Measurements from ENCODE around the gene ARID5A.

ARID5A gene

DNA sequence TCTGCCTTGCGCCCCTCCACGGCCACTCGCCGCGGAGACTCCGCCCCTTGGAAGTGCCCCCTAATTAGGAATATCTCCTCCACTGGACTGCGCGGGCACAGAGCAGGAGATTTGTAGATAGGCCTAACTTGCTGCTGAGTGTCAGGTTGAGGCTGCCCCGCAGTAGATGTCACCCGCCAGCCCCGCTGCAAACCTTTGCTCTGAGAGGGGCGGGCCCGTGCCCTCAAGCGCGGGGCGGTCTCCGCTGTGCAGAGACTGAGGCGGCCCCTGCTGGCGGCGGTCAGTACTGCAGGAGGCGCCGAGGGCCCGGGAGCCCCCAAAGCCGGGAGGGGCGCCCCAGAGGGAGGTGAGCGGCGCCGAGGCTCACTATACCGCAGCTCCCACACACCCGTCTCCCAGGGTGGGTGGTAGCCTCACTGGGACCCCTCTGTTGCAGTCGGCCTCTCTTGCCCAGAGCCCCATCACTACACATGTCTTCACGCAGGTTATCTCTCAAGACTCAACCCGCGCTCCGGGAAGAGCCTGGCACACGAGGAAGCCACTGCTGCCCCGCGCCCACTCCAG is 28.5 kb upstream of the ARID5A start:
- DNase-seq: peak; percentile 95

DNA sequence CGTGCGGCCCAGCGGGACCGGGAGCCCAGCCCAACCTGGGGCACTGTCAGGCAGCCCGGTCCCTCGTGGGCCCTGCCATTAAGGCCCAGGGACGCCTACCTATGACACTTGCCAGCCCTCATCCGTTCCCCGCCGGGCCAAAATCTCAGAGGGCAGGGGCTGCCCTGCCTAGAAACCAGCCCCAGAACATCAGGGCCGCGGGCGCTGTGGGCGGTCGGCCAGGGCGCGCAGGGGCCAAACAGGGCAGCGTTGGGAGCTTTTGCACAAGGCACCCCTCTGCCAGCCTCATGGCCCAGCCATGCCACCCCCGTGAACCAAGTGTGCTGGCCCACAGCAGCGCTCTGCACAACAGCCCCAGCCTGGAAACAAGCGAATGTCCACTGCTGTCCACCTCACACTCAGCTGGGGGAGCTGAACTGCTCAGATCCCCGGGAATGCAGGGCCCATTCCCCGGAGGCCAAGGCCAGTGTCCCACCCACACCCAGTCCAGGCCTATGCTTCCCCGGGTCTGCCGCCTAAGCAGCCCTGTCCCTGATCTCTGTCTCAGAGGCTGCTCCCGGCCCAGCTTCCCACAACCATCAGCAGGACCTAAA is 27.9 kb upstream of the ARID5A start:
- peak; percentile 58 for DNase-seq

DNA sequence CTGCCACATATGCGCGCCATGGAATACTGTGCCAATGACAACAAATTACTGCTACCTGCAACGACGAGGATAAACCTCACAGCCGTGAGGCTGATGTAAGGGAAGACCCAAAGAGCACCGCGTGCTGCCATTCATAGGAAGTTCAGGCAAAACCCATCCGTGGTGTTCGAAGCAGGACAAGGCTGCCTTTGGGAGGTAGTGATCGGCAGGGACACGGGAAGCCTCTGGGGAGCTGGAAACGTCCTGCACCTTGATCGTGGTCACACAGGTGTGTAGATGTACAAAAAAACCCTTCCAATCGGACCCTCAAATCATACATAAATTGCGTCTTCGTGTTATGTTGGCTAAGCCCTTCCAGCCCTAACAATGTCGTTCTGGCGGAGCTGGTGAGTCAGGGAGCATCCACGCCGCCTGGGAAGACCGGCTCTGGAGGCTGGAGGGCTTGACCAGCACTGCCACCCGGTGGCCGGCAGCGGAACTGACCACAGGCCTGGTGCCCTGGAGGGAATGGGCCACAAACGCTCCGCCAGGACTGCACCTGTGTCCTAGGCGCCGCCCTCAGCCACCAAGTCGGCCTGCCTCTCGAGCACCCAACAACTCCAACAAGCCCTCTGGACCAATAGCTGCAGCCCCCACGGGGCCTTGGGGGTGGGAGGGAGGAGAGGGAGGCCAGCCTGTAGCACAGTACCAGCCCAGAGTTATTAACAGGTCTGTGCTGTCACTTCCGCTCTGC is 27.3 kb upstream of the ARID5A start:
- peak; percentile 84 for DNase-seq

DNA sequence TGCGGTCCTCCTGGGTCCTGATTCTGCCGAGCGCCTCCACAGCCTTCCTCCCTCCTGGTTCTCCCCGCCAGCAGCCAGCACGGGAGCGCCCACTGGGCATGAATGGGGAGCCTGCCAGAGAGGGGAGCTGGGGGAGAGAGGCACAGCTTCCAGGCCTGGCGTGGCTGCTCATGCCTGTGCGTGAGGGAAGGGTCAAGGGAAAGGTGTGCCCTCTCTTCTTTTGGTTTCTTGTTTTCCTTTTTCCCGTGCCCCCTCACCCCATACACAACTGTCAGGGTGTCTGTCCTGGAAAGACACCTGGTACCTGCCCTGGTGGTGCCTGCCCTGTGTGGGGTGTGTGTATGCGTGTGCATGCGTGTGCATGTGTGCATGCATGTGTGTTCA is 26.7 kb upstream of the ARID5A start:
- peak; percentile 52 for DNase-seq

DNA sequence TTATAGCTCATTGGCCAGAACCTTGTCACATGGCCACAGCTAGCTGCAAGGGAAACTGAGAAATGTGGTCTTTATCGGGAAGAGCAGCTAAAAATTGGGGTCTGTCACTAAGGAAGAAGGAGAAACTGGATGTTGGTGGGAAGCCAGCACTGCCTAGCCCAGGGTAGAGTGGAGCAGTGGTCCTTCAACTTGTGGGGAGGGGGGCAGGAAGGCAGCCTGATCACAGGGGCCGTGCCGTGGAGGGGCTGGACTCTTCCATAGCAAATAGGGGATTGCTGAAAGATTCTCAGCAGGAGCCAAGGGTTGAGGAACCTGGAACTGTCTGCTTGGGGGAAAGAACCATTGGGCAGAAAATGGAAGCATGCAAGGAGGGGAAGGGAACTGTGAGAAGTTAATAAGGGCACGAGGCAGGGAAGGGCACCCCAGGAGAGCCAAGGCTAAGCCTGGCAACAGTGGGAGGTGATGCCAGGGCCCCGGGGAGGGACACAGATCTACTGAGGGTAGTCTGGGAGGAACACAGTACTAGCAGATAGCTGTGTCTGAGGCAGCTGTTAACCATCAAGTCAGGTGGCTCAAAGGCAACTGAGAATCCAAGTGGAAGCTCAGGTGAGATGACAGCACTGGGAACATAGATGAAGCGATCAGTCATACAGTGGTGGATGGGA is 25.5 kb upstream of the ARID5A start:
- peak; percentile 41 for DNase-seq

DNA sequence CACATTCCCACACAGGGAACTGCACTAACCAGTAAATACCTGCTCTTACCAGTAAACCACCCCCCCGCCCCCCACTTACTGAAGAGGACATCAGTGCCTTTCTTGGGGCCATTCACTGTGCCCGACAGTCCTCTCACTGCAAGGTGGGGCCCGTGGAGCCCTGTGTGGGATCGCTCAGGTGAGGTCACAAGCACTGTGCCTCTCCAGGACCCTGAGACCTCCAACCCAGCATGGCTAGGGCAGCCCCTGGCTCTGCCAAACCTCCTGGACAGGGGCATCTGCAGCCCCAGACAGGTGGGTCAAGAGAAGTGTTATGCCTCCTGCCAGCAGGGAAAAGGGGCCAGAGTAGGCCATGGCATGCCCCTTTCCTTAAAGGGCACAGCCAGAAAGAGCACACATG is 24.7 kb upstream of the ARID5A start:
- DNase-seq: peak; percentile 58

DNA sequence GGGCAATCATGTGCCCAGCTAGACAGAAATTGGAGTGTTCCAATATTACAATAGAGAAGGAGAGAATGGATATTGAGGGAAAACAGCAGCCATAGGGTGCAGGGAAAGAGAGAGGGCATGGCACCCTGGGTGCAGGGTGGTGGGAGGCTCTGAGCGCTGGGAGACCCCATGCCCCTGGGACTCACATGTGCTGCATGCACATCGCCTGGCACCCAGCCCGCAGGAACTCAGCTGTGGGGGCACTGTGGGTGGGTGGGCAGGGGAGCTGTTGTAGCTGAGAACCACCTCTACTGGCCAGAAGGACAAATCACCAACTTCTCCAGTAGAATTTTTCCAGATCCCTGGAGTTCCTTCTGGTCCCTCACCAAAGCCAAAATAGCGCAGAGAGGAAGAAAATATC is 24.2 kb upstream of the ARID5A start:
- DNase-seq: peak; percentile 24

DNA sequence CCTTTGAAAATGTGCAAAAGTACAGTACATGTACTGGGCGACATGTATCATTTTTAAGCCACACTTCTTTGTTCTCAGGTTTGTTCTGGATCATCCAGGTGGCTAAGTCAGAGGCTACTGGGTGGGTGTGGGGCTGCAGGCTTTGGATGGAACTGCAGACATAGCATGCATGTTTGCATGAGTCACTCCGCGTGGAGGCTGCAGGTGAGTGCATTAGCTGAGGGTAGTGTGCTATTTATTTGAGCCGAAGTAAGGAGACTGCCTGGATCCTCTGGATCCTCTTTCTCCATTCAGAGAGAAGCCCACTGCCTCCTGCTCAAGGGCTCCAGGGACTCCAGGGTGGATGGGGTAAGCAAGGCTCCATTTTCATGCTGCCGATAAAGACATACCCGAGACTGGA is 22.0 kb upstream of the ARID5A start:
- DNase-seq: peak; percentile 53

DNA sequence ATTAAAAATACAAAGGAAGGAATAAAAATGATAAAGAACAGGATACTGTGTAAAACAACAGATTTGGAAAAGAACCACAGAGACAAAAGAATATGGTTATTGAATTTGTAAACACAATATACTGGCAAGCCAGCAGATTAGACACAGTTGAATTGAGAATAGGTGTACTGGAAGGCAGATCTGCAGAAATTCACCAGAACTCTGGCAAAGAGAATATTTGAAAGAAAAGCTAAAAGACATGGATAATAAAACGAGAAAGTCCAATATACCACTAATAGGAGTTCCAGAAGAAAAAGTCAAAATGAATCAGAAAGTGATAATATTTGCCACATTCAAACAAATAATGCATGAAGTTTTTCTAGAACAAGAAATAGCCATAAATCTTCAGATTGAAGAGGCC is 19.5 kb upstream of the ARID5A start:
- no peak for DNase-seq

DNA sequence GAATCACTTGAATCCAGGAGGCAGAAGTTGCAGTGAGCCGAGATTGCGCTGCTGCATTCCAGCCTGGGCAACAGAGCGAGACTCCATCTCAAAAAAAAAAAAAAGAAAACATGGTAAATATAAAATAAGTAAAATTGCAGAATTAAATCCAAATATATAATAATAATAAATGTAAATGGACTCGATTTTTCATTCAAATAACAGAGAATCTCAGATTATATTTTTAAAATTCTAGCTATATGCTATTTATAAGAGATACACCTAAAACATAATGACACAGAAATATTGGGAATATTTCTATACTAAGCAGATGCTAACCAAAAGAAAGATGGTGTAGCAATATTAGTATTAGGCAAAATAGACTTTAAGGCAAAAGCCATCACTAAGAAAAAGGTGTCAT is 16.3 kb upstream of the ARID5A start:
- DNase-seq: no peak

DNA sequence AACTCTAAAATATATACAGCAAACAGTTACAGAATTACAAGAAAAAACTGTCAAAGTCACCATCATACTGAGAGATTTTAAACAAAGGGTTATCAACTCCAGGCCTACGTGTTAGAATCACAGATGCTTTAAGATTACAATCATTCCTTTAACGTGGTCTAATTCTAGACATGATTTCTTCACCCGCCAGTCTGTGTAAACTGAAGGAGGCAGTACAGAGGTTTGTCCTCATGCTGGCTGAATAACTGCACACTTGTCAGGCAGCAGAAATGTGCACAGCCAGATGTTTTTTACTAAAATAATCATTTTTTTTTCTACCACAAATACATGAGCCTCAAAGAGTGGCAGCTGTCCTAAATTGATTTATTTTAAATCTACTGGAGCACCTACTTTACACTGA is 15.9 kb upstream of the ARID5A start:
- no peak for DNase-seq

DNA sequence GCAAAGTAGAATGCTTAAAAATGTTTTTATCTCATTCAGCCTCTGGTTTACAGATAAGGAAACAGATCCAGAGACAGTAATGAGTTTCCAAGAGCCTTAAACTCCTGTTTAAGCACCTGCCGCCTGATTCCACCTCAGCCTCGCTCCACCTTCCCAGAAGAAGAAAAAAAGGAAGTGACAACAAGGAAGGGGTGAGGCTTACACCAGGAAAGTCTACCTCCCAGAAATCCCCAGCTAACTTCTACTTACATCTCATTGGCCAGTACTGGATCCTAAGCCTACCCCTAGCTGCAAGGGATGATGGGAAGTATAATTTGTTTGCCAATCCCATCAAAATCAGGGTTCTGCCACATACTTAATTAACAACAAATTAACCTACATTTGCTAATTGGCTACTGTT is 15.3 kb upstream of the ARID5A start:
- DNase-seq: no peak

DNA sequence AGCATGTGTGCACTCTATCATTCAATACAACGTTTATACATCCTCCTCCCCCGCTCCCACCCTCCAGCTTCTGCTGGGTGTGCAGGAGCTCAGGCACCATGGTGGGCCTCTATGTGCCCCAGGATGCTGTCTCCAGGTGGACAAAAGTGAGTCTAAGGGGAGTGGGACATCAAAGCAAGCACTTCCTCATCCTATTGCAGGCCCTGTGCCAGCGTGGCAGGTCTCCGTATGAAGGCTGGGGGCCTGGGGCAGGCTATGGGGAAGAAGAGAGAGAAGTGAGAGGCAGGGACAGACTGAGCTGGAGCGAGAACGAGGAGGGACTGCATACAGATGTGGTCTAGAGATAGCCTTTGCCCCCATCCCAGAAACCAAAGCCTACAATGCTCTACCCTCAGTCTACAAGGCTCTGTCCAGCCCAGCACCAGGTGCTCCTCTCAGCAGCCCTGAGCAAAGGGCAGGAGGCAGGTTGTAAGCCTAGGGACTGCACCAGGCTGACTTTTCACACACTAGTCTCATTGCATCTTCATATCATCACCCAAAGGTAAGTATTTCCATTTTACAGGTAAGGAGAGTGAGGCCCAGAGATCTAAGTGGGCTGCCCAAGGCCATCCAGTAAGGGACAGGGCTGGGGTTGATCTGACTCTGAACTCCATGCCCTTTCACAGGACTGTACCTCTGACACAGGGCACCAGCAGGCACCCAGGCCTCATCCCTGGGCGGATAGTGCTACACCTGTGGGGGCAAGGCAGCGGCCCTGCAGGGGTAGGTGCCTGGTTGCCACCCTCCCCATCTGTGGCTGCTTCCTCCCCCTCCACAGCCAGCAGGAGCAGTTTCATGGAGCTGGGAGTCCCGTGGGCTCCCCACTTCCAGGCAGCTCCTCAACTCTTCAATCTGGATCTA is 14.0 kb upstream of the ARID5A start:
- peak; percentile 58 for DNase-seq

DNA sequence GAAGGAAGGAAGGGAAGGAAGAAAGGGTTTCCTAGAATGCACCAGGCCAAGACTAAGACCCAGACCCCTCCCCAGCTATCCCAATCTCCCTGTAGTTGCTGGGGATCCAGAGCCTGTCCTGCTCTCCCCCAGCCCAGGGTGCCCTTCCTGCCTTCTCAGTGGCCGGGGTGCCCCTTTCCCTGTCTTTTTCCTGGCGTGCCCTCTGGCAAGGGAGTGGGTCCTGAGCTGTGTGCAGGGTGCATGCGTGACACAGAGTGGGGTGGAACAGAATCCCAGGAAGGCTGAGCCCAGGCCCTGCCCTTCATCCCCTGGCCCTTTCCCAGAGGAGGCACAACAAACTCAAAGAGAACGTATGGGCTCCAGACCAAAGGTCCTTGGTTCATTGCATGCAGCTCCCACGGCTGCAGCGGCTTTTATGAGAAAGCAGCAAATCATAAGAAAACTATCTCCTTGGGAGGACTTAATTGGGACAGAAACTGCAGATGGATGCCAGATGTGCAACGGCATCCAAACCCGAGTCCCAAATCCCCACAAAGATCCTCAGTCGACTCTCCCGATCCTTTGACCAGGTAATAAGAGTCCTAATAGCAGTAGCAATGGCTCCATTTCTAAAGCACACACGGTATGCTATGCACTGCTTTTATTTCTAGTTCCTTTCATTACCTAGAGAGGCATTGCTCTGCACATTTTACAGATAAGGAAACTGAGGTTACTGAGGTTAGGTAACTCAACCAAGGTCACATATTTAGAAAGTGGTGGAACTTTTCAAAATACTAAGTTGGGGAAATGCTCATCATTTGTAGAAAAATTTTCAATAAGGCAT is 12.7 kb upstream of the ARID5A start:
- peak; percentile 61 for DNase-seq

DNA sequence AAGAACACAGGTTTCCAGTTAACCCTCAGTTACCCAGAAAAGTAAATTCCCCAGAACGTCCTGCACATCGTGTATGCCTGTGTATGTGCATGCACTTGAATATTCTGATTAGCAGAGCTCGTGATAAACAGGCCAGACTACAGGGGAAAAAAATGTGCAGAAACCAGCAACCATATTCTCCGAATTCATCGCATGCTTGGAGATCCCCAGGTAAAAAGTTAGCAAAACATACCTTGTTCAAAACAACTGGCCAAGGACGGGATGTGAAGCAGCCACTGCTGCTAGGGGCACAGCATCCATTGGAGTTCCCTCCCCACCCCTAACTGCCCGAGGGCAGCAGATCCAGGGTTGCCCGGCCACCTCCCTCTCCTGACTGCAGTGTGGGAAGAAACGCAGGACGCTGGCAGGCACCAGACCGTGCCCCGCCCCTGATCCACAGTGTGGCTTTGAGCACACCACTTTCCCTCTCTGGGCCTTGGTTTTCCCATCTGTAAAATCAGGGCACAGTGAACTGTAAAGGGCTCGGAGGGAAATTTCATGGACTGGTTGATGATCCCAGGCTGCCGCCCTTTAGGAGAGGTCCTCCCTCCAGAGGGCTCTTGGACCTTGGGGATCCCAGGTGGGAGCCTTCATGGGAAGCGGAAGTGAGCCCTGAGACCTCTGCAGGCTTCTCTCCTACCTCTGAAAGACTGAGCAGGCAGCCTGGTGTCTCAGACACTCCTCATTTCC is 11.9 kb upstream of the ARID5A start:
- DNase-seq: peak; percentile 69

DNA sequence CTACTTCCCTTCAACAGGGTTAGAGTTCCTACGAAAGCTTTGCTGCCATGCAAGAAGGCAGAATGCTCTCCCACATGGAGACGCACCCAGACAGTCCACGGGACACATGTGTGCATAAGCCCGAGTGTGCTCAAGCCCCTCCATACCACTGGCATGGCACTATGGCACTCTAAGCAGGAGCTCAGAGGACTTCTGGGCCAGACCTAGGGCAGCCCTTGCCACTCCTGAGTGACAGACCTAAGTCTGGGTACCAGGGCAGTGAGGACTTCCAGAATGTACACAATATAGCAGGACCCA is 11.4 kb upstream of the ARID5A start:
- DNase-seq: no peak

DNA sequence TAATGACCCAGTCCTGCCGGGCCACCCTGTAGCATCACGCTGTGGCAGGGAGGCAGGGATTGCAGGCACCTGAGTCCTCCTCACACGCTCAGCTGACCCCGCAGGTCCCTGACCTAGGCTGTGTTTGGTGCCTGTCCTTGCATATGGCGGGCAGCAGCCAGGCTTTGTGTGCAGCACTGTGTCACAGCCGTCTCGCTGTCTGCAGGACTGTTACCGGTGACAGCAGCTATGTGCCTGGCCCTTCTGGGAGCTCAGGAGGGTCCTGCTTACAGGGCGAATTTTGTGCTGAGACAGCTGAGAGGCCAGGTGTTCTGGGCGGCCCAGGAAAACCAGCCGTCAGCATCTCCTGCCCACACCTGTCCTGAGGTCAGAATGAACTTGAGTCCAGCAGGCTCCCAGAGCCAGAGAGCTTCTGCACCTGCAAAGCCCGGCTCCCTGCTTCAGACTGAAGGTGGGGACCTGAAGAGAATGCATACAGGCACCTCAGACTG is 10.4 kb upstream of the ARID5A start:
- DNase-seq: peak; percentile 59

DNA sequence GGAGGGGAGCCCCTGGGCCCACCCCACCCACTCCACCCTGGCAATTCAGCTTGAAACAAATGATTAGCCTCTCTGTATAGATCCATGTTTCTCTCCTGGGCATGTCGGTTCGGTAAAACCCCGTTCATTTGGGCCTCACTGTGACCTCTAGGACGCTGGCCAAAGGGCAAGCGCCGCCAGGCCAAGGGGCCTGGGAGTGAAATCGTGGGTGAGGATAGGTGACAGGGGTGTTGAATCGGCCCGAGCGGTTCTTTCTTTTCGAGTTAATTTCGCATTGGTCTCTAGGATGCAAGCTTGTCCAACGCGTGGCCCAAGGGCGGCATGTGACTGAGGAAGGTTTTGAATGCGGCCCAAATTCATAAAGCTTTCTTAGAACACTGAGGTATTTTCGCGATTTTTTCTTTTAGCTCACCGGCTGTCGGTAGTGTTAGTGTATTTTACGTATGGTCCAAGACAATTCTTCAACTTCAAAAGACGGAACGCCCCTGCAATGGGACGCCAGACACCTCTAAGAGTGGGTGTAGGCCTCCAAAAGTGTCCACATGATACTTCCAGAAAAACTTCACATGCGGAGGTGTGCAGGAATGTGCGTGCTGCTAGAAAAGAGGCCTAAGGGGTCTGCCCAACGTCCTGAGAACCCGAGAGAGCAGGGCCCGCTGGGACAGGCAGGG is 9.8 kb upstream of the ARID5A start:
- no peak for DNase-seq

DNA sequence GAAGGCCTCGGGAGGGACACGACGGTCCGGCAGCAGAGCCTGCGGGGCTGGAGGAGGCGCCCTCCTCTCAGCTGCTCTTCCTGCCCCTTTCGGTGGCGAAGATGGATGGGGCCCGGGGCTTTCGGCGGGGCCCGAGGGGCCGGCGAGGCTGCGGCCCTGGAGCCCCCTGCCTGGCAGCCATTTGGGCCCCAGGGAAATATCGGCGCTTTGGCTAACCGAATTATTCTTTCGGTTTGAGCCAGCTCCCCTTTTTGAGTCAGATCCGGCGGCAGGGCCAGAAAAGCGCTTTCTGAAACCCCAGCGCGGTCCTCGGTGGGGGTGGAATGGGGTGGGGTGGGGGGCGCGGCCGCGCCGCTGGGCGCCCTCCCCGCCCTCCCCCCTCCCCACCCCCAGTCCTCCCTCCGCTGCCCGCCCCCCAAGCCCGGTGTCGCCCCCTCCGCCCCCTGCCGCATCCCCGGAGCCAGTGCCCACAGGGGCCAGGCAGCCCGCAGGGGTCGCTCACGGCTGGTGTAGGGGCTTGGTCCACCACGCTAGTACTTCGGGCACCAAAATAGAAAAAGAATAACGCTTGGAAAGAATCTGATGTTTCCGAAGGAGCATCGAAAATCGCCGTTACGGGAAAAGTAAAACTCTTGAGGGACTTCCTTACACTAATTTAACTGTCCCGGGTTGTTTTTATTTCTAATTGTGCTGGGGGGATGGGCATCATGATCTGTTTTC is 9.1 kb upstream of the ARID5A start:
- DNase-seq: peak; percentile 87
